ENCODE results near the gene ITPR2.
A peak's percentile ranks its signal among the peaks of the same experiment; 100 is the strongest.

The ITPR2 gene

GRCh38 chr12:26727482-26728204, 105.4 kb downstream of the ITPR2 start:
- Histone ChIP-seq H3K27me3 (ENCODE audit: low read depth, low read length) (no peaks in the 10 kb centered on the region), H3K27ac (ENCODE audit: low read length) (peak overlapping the region; percentile 91), H2AFZ (ENCODE audit: low read depth, low read length) (no peak overlapping the region), H3K36me3 (replicated peaks; ENCODE audit: low read depth, low read length) (peaks cover 4% of the 10 kb centered on the region), H4K20me1 (ENCODE audit: insufficient read depth, low read length) (no peaks in the 10 kb centered on the region), H3K4me3 (ENCODE audit: low read length) (peak overlapping the region; percentile 70), H3K9ac (ENCODE audit: low read length) (peak overlapping the region; percentile 79), H3K79me2 (ENCODE audit: low read length) (peaks cover 79% of the 10 kb centered on the region), H3K4me2 (ENCODE audit: low read length) (peak overlapping the region; percentile 96), H3K9me3 (ENCODE audit: insufficient read depth, low read length) (no peaks in the 10 kb centered on the region), H3K4me1 (ENCODE audit: low read length) (peaks cover 99% of the 10 kb centered on the region)
- TF ChIP-seq CTCF (IDR thresholded peaks at IDR 0.05; ENCODE audit: low read depth, low read length) (no peak), EZH2phosphoT487 (IDR thresholded peaks at IDR 0.05; ENCODE audit: low read depth) (no peak)

- peak overlapping the region; percentile 79 for H3K9ac ChIP-seq (ENCODE audit: low read length)
- no peak overlapping the region for H2AFZ ChIP-seq (ENCODE audit: low read depth, low read length)
- TF ChIP-seq EZH2phosphoT487 (IDR thresholded peaks at IDR 0.05; ENCODE audit: low read depth) (no peak), CTCF (IDR thresholded peaks at IDR 0.05; ENCODE audit: low read depth, low read length) (no peak)
- H3K36me3 ChIP-seq (replicated peaks; ENCODE audit: low read depth, low read length), result peaks cover 4% of the 10 kb centered on the region
- H3K9me3 ChIP-seq (ENCODE audit: insufficient read depth, low read length), result no peaks in the 10 kb centered on the region
- peak overlapping the region; percentile 70 for H3K4me3 ChIP-seq (ENCODE audit: low read length)
- H3K27me3 ChIP-seq (ENCODE audit: low read depth, low read length), result no peaks in the 10 kb centered on the region
- H3K79me2 ChIP-seq (ENCODE audit: low read length), result peaks cover 82% of the 10 kb centered on the region
- peak overlapping the region; percentile 91 for H3K27ac ChIP-seq (ENCODE audit: low read length)
- peak overlapping the region; percentile 96 for H3K4me2 ChIP-seq (ENCODE audit: low read length)
- H3K4me1 ChIP-seq (ENCODE audit: low read length), result peaks cover 100% of the 10 kb centered on the region
- no peaks in the 10 kb centered on the region for H4K20me1 ChIP-seq (ENCODE audit: insufficient read depth, low read length)
Measured at GRCh38 chr12:26726956-26727355, 106.0 kb downstream of the ITPR2 start.

- H3K36me3 ChIP-seq (replicated peaks; ENCODE audit: low read depth, low read length), result peaks cover 4% of the 10 kb centered on the region
- peak overlapping the region; percentile 73 for H3K4me2 ChIP-seq (ENCODE audit: low read length)
- peak overlapping the region; percentile 12; the same call in 1 of the 2 replicates for H3K9ac ChIP-seq (ENCODE audit: low read length)
- TF ChIP-seq CTCF (IDR thresholded peaks at IDR 0.05; ENCODE audit: low read depth, low read length) (no peak), EZH2phosphoT487 (IDR thresholded peaks at IDR 0.05; ENCODE audit: low read depth) (no peak)
- peak overlapping the region; percentile 37 for H3K27ac ChIP-seq (ENCODE audit: low read length)
- H2AFZ ChIP-seq (ENCODE audit: low read depth, low read length), result no peak overlapping the region
- H3K4me1 ChIP-seq (ENCODE audit: low read length), result peaks cover 100% of the 10 kb centered on the region
- peaks cover 83% of the 10 kb centered on the region for H3K79me2 ChIP-seq (ENCODE audit: low read length)
- H3K4me3 ChIP-seq (ENCODE audit: low read length), result no peak overlapping the region
- no peaks in the 10 kb centered on the region for H3K9me3 ChIP-seq (ENCODE audit: insufficient read depth, low read length)
- no peaks in the 10 kb centered on the region for H3K27me3 ChIP-seq (ENCODE audit: low read depth, low read length)
- no peaks in the 10 kb centered on the region for H4K20me1 ChIP-seq (ENCODE audit: insufficient read depth, low read length)
Measured at GRCh38 chr12:26725276-26725916, 107.6 kb downstream of the ITPR2 start.

- peak overlapping the region; percentile 39; the same call in 1 of the 2 replicates for H3K9ac ChIP-seq (ENCODE audit: low read length)
- H3K4me3 ChIP-seq (ENCODE audit: low read length), result peak overlapping the region; percentile 18; the same call in 1 of the 2 replicates
- H3K36me3 ChIP-seq (replicated peaks; ENCODE audit: low read depth, low read length), result no peaks in the 10 kb centered on the region
- H3K79me2 ChIP-seq (ENCODE audit: low read length), result peaks cover 76% of the 10 kb centered on the region
- H2AFZ ChIP-seq (ENCODE audit: low read depth, low read length), result no peak overlapping the region
- peaks cover 100% of the 10 kb centered on the region for H3K4me1 ChIP-seq (ENCODE audit: low read length)
- H3K27ac ChIP-seq (ENCODE audit: low read length), result peak overlapping the region; percentile 83
- no peaks in the 10 kb centered on the region for H3K27me3 ChIP-seq (ENCODE audit: low read depth, low read length)
- TF ChIP-seq EZH2phosphoT487 (IDR thresholded peaks at IDR 0.05; ENCODE audit: low read depth) (no peak), CTCF (IDR thresholded peaks at IDR 0.05; ENCODE audit: low read depth, low read length) (no peak)
- peak overlapping the region; percentile 73 for H3K4me2 ChIP-seq (ENCODE audit: low read length)
- H4K20me1 ChIP-seq (ENCODE audit: insufficient read depth, low read length), result no peaks in the 10 kb centered on the region
- no peaks in the 10 kb centered on the region for H3K9me3 ChIP-seq (ENCODE audit: insufficient read depth, low read length)
Measured at GRCh38 chr12:26724309-26724702, 108.7 kb downstream of the ITPR2 start.

Measured in OCI-LY3 (cell line).